GM11168 (cell line): ENCODE results near the gene ATP2A3.
"Not testable (repeated sequence)": the region's sequence is repeated elsewhere in the genome, so short reads cannot be mapped to it uniquely, and the experiment has no call there.

Source experiments
- in situ Hi-C: fragments of 300-500 bp; cut with MboI; formaldehyde crosslinking; loops from one replicate; pipeline ENCODE4 v1.12.0; 2022; ENCODE audit warnings: low sequenced_read_pairs; ENCODE audit not compliant: unreplicated experiment

The ATP2A3 gene

GRCh38 chr17:3992370-3992769, 28.1 kb upstream of the ATP2A3 start:
- in situ Hi-C loops, result no loop called here

- in situ Hi-C loops, result not testable (repeated sequence)
Observed at GRCh38 chr17:3991699-3992098, 27.5 kb upstream of the ATP2A3 start.

DNA sequence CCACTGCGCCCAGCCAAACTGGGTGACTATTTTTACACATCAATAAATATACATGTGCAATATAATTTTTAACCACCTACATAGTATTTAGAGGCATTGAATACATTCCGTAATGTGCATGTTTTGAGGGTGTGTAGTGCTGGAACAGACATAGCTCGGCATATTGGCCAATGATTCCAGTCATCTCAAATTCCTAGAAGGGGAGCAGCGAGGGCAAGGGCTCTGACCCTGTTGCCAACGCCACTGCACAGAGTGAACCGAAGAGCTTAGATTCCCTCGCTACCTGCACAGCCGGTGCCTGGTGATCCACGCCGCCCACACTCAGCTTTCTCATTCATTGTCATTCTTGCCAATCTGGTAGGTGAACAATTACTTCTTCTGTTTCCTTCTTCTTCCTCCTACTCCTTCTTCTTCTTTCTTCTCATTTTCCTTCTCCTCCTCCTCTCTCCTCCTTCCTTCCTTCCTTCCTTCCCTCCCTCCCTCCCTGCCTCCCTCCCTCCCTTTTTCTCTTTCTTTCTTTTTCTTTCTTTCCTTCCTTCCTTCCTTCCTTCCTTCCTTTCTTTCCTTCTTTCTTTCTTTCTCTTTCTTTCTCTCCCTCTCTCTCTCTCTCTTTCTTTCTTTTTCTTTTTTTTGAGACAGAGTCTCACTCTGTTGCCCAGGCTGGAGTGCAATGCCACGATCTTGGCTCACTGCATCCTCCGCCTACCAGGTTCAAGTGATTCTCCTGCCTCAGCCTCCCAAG, 26.3 kb upstream of the ATP2A3 start:
- in situ Hi-C loops, result no loop called here

GRCh38 chr17:3989041-3989886, 25.0 kb upstream of the ATP2A3 start:
- in situ Hi-C loops, result no loop called here

DNA sequence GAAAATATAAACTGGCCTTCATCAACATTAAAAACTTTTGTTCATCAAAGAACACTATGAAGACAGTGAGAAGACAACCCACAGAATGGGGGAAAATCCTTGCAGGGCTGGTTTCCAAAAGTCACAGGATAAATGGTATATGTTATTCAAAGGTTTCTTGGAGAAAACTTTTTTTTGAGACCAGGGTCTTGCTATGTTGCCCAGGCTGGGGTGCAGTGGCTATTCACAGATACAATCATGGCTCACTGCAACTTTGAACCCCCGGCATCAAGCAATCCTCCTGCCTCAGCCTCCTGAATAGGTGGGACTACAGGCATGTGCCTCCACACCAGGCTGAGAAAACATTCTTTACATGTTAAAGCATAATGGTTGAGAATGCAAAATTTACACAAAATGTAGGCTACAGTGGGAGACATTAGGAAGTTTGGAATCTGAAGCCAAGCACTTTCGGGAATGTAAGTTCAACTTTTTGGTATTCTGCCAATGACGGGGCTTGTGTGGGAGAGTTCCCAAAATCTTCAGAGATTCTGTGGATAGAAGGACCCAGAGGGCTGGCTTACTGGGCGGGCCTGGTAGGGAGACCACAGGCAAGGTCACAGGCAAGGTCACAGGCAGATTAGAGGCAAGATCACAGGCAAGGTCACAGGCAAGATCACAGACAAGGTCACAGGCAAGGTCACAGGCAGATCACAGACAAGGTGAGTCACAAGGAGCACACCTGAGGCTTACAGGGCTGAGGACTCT, 24.2 kb upstream of the ATP2A3 start:
- in situ Hi-C loops, result no loop called here

- in situ Hi-C loops, result no loop called here
Observed at GRCh38 chr17:3986939-3987335, 22.7 kb upstream of the ATP2A3 start.

GRCh38 chr17:3986270-3986938, 22.2 kb upstream of the ATP2A3 start:
- in situ Hi-C loops, result no loop called here

- in situ Hi-C loops, result no loop called here
Observed at GRCh38 chr17:3985846-3986245, 21.6 kb upstream of the ATP2A3 start.

DNA sequence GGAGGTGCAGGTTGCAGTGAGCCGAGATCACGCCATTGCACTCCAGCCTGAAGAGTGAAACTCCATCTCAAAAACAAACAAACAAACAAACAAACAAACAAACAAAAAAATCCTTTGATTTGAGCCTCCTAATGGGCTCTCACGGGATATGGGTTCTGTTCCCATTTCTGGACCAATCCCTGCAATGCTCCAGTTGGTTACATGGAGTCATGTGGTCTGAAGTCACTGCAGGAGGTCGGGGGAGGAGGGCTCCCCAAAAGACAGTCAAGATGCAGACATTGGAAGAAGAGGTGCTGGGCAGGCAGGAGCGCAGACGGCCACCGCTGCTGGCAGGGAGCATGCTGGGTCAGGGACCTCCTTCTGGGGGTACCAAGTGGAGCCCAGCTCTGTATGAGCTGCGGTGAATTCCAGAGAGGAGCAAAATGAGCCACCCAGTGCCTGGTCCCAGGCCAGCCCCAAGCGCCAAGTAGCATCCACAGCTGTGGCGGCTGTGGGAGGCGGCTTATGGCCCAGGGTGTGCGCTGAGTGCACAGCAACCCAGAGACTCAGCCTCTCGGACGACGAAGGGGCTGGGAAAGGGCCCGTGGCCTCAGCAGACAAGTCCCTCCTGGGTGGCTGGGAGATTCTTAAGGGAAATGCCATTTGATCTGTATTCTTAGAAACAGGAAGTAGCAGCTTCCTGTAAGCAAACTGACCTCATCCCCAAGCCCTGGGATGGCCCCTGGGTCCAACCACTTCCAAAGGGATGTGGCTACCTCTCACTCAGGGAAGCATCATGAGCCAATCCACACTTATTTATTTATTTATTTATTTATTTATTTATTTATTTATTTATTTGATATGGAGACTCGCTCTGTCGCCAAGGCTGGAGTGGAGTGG, 19.6 kb upstream of the ATP2A3 start:
- in situ Hi-C loops, result no loop called here

GRCh38 chr17:3982541-3983017, 18.3 kb upstream of the ATP2A3 start:
- in situ Hi-C loops, result no loop called here

- in situ Hi-C loops, result no loop called here
Observed at GRCh38 chr17:3982113-3982512, 17.9 kb upstream of the ATP2A3 start.

GRCh38 chr17:3981455-3981854, 17.2 kb upstream of the ATP2A3 start:
- in situ Hi-C loops, result no loop called here

GRCh38 chr17:3980381-3981014, 16.3 kb upstream of the ATP2A3 start:
- in situ Hi-C loops, result no loop called here

DNA sequence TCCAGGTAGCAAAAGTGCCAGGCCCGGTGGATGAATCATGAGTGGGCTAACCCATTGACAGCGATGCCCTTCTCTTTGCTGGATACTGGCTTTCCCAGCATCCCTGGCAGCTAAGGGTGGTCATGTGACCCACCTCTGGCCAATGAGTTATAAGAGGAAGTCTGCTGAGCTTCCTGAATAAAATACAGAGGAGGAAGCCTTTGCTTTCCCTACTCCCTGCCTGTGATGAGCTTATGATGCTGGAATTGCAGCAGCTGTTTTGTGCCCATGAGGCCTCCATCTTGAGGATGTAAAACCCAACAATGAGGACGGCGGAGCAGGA, 15.0 kb upstream of the ATP2A3 start:
- in situ Hi-C loops, result no loop called here

GRCh38 chr17:3978421-3979289, 14.4 kb upstream of the ATP2A3 start:
- in situ Hi-C loops, result no loop called here

DNA sequence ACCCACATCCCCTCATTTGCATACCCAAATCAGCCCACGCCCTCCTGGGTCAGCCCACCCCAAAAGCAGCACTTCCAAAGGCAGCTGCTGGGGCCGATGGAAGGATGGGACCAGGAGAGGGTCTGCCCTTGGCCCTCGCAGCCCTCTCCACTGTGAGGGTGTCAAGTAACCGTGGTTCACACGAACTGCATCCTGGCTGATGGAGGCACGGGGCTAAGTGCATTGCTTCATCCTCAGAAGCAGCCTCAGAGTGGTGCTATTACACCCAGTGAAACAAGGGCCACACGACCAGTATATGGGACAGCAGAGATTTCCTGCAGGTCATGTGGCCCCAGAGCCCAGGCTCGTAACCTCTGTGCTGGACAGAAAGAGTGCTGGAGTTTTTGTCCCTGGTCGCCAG, 13.2 kb upstream of the ATP2A3 start:
- in situ Hi-C loops, result no loop called here

- in situ Hi-C loops, result no loop called here
Observed at GRCh38 chr17:3976675-3977171, 12.5 kb upstream of the ATP2A3 start.

- in situ Hi-C loops, result no loop called here
Observed at GRCh38 chr17:3974980-3975379, 10.7 kb upstream of the ATP2A3 start.
